H9 (cell line): ENCODE measurements around the gene CAND2. TPM values are rescaled to one million over a fixed set of nuclear protein-coding genes. Genes with fewer than 3 reads are reported as not detected.

Source experiments
- DNase-seq: peaks from one replicate; pipeline ENCODE4 v3.0.0-alpha.2; 2017
- H2AFZ ChIP-seq: one replicate; pipeline ENCODE4 v1.6.1; 2013; ENCODE audit warnings: mild to moderate bottlenecking, low read length, control low read depth, moderate library complexity
- H2AK5ac ChIP-seq: 2 replicates; pipeline ENCODE4 v1.6.1; 2013; ENCODE audit warnings: low read length, control low read depth, mixed read lengths; ENCODE audit not compliant: insufficient read length
- H2BK120ac ChIP-seq: one replicate; pipeline ENCODE4 v1.6.1; 2013; ENCODE audit warnings: low read depth, mild to moderate bottlenecking, low read length, control low read depth, inconsistent platforms; ENCODE audit not compliant: poor library complexity, severe bottlenecking
- H2BK12ac ChIP-seq: 2 replicates; pipeline ENCODE4 v1.6.1; 2013; ENCODE audit warnings: low read length, control low read depth, mixed read lengths, low read depth; ENCODE audit not compliant: insufficient read length
- H2BK15ac ChIP-seq: 2 replicates; pipeline ENCODE4 v1.6.1; 2013; ENCODE audit warnings: low read depth, low read length, control low read depth
- H2BK20ac ChIP-seq: one replicate; pipeline ENCODE4 v1.6.1; 2013; ENCODE audit warnings: low read depth, mild to moderate bottlenecking, low read length, control low read depth, inconsistent platforms; ENCODE audit not compliant: poor library complexity, severe bottlenecking
- H2BK5ac ChIP-seq: 2 replicates; pipeline ENCODE4 v1.6.1; 2013; ENCODE audit warnings: low read length, control low read depth, mixed read lengths; ENCODE audit not compliant: insufficient read length
- H3K14ac ChIP-seq: 2 replicates; pipeline ENCODE4 v1.6.1; 2013; ENCODE audit warnings: low read length, control low read depth; ENCODE audit not compliant: insufficient read depth
- H3K18ac ChIP-seq: 2 replicates; pipeline ENCODE4 v1.6.1; 2013; ENCODE audit warnings: low read depth, mild to moderate bottlenecking, mixed read lengths, low read length, control low read depth; ENCODE audit not compliant: insufficient read length
- H3K23ac ChIP-seq: 2 replicates; pipeline ENCODE4 v1.6.1; 2013; ENCODE audit warnings: low read length, control low read depth, mixed read lengths, low read depth; ENCODE audit not compliant: insufficient read length
- H3K23me2 ChIP-seq: 2 replicates; pipeline ENCODE4 v1.6.1; 2013; ENCODE audit warnings: low read depth, mild to moderate bottlenecking, mixed read lengths, low read length, control low read depth; ENCODE audit not compliant: insufficient read length, poor library complexity, severe bottlenecking
- H3K27ac ChIP-seq: 2 replicates; pipeline ENCODE4 v1.5.1; 2013; ENCODE audit warnings: low read length, control low read depth, mixed read lengths, low read depth; ENCODE audit not compliant: insufficient read length
- H3K27me3 ChIP-seq: 2 replicates; pipeline ENCODE4 v1.6.1; 2013; ENCODE audit warnings: low read length, control low read depth, inconsistent platforms; ENCODE audit not compliant: insufficient read depth
- H3K4ac ChIP-seq: 2 replicates; pipeline ENCODE4 v1.6.1; 2013; ENCODE audit warnings: low read depth, mild to moderate bottlenecking, control low read depth, inconsistent platforms, low read length, moderate library complexity
- H3K4me1 ChIP-seq: 2 replicates; pipeline ENCODE4 v1.6.1; 2013; ENCODE audit warnings: low read length, control low read depth, inconsistent platforms; ENCODE audit not compliant: insufficient read depth
- H3K4me2 ChIP-seq: 2 replicates; pipeline ENCODE4 v1.6.1; 2013; ENCODE audit warnings: low read length, control low read depth, mixed read lengths; ENCODE audit not compliant: insufficient read length, insufficient read depth
- H3K56ac ChIP-seq: 2 replicates; pipeline ENCODE4 v1.6.1; 2013; ENCODE audit warnings: low read depth, mild to moderate bottlenecking, mixed read lengths, low read length, control low read depth; ENCODE audit not compliant: insufficient read length
- H3K79me1 ChIP-seq: 2 replicates; pipeline ENCODE4 v1.6.1; 2013; ENCODE audit warnings: low read depth, mild to moderate bottlenecking, moderate library complexity, low read length, control low read depth, inconsistent platforms; ENCODE audit not compliant: insufficient read depth, poor library complexity, severe bottlenecking
- H3K79me2 ChIP-seq: 2 replicates; pipeline ENCODE4 v1.6.1; 2013; ENCODE audit warnings: low read length, control low read depth, inconsistent platforms; ENCODE audit not compliant: insufficient read depth
- H3K9ac ChIP-seq: 2 replicates; pipeline ENCODE4 v1.6.1; 2013; ENCODE audit warnings: low read length, control low read depth, mixed read lengths; ENCODE audit not compliant: insufficient read length; ENCODE audit errors: extremely low read depth
- H3K9me3 ChIP-seq: one replicate; pipeline ENCODE4 v1.6.1; 2013; ENCODE audit warnings: low read depth, low read length, inconsistent platforms; ENCODE audit not compliant: control insufficient read depth
- H3T11ph ChIP-seq: one replicate; pipeline ENCODE4 v1.6.1; 2013; ENCODE audit warnings: mild to moderate bottlenecking, low read length, control low read depth, inconsistent platforms
- H4K20me1 ChIP-seq: one replicate; pipeline ENCODE4 v1.6.1; 2013; ENCODE audit not compliant: control insufficient read depth, insufficient read length, insufficient read depth
- H4K5ac ChIP-seq: 2 replicates; pipeline ENCODE4 v1.6.1; 2013; ENCODE audit warnings: low read depth, mild to moderate bottlenecking, mixed read lengths, low read length, control low read depth; ENCODE audit not compliant: insufficient read length
- H4K8ac ChIP-seq: replicated peaks from 2 replicates; pipeline ENCODE4 v1.6.1; 2013; ENCODE audit warnings: low read length, control low read depth, mixed read lengths, low read depth; ENCODE audit not compliant: insufficient read length
- H4K91ac ChIP-seq: 2 replicates; pipeline ENCODE4 v1.6.1; 2013; ENCODE audit warnings: low read depth, mild to moderate bottlenecking, moderate library complexity, mixed read lengths, low read length, control low read depth; ENCODE audit not compliant: insufficient read length
- H3K27ac Mint-ChIP-seq, 3 experiments: 2 replicates in 2 of 3; 3 replicates in 1 of 3; pipeline ENCODE4 v1.8.0; 2020 to 2021; ENCODE audit warnings: mixed read lengths in 3 of 3, mild to moderate bottlenecking in 1 of 3, moderate library complexity in 1 of 3
- H3K27me3 Mint-ChIP-seq: 2 replicates; pipeline ENCODE4 v1.8.0; 2021; ENCODE audit warnings: low read depth, mild to moderate bottlenecking, moderate library complexity, mixed read lengths
- H3K36me3 Mint-ChIP-seq, 3 experiments: 2 replicates in 2 of 3; 3 replicates in 1 of 3; pipeline ENCODE4 v1.8.0; 2020 to 2021; ENCODE audit warnings: low read depth in 3 of 3, mixed read lengths in 3 of 3; ENCODE audit not compliant: insufficient read depth in 1 of 3
- H3K4me1 Mint-ChIP-seq, 2 experiments: 2 replicates each; pipeline ENCODE4 v1.8.0; 2020; ENCODE audit warnings: mixed read lengths in 2 of 2
- H3K4me3 Mint-ChIP-seq, 2 experiments: 2 replicates in 1 of 2; 3 replicates in 1 of 2; pipeline ENCODE4 v1.8.0; 2020 to 2021; ENCODE audit warnings: mild to moderate bottlenecking in 2 of 2, mixed read lengths in 2 of 2, moderate library complexity in 1 of 2
- H3K9me3 Mint-ChIP-seq, 2 experiments: 2 replicates in 1 of 2; 3 replicates in 1 of 2; pipeline ENCODE4 v1.8.0; 2020; ENCODE audit warnings: mild to moderate bottlenecking in 2 of 2, mixed read lengths in 2 of 2, moderate library complexity in 1 of 2
- WGBS: extraction: QIAGEN DNeasy Blood & Tissue Kit; methylation state at CpG from one replicate; pipeline ENCODE4 v1.1.7; 2013; ENCODE audit warnings: missing lambda C conversion rate, low lambda C conversion rate, mixed read lengths; ENCODE audit not compliant: insufficient read length; ENCODE audit errors: extremely low coverage; 5-methylcytosine and 5-hydroxymethylcytosine counted together
- total RNA-seq: library from RNA; stranded (reverse); gene quantifications from 2 replicates; pipeline ENCODE4 v1.2.1, GENCODE V29; 2021
- TF ChIP-seq, protein P1 (sequence below): fragments of 200-600 bp; sonication (generic); conservative IDR thresholded peaks from 3 replicates; pipeline ENCODE4 v1.8.0; 2021; ENCODE audit warnings: antibody characterized with exemption, mild to moderate bottlenecking

CAND2 gene
- total RNA-seq, 1 experiment from 2014 or later = 10.7 TPM

DNA sequence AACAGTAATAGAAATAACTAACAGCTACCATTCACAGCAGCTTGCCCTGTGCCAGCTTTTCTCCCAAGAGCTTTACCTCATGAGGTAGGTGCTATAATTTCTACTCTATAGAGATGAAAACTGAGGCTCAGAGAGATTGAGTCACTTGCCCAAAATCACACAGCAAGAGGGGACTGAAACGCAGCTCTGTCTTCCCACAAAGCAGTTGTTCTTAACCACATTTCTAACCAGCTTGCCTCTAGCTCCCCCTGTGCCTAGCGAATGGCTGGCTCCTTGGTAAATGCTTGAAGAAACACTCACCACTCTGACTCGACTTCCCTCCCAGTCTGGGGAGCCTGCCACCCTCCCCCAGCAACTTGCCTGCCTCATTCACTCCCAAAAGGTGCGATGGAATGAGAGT, 21.9 kb upstream of the CAND2 start:
- H3K27ac ChIP-seq = no peak overlapping the region
- TF ChIP-seq, protein P1, sequence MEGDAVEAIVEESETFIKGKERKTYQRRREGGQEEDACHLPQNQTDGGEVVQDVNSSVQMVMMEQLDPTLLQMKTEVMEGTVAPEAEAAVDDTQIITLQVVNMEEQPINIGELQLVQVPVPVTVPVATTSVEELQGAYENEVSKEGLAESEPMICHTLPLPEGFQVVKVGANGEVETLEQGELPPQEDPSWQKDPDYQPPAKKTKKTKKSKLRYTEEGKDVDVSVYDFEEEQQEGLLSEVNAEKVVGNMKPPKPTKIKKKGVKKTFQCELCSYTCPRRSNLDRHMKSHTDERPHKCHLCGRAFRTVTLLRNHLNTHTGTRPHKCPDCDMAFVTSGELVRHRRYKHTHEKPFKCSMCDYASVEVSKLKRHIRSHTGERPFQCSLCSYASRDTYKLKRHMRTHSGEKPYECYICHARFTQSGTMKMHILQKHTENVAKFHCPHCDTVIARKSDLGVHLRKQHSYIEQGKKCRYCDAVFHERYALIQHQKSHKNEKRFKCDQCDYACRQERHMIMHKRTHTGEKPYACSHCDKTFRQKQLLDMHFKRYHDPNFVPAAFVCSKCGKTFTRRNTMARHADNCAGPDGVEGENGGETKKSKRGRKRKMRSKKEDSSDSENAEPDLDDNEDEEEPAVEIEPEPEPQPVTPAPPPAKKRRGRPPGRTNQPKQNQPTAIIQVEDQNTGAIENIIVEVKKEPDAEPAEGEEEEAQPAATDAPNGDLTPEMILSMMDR = no peak

More for the DNA sequence above, 21.9 kb upstream of the CAND2 start:
- Histone ChIP-seq H2BK120ac (no peak overlapping the region), H3K9ac (no peak overlapping the region), H4K8ac (no peak overlapping the region), H2BK20ac (no peak overlapping the region), H2AK5ac (no peak overlapping the region), H2BK15ac (no peak overlapping the region), H3K4me1 (no peaks in the 10 kb centered on the region), H3K79me2 (no peaks in the 10 kb centered on the region), H3K4me2 (no peak overlapping the region), H4K20me1 (no peaks in the 10 kb centered on the region), H3K79me1 (no peaks in the 10 kb centered on the region), H3K9me3 (no peaks in the 10 kb centered on the region), H3K18ac (no peak overlapping the region), H3K56ac (no peak overlapping the region), H3K27me3 (no peaks in the 10 kb centered on the region; the same call in 1 of the 2 replicates), H4K5ac (no peak overlapping the region), H3K23ac (no peak overlapping the region), H2BK5ac (no peak overlapping the region), H3K14ac (no peak overlapping the region), H4K91ac (no peak overlapping the region), H3T11ph (no peak overlapping the region), H2BK12ac (no peak overlapping the region), H3K4ac (no peak overlapping the region), H2AFZ (no peak overlapping the region), H3K23me2 (no peaks in the 10 kb centered on the region)
- H3K4me1 Mint-ChIP-seq = peaks cover 0 to 2% of the 10 kb centered on the region in 2 experiments; a peak in 2 of 4 replicates
- no peak overlapping the region for H3K4me3 Mint-ChIP-seq
- WGBS = no CpG with 5 or more reads among the region's 4 CpGs
- H3K27ac Mint-ChIP-seq = no peak overlapping the region
- peaks cover 13% of the 10 kb centered on the region; the same call in 1 of the 2 replicates for H3K27me3 Mint-ChIP-seq
- no peak for DNase-seq
- peaks cover 0 to 3% of the 10 kb centered on the region in 2 experiments; a peak in 1 of 5 replicates for H3K9me3 Mint-ChIP-seq
- no peaks in the 10 kb centered on the region for H3K36me3 Mint-ChIP-seq
